ENCODE results near the gene KCNN4.

The KCNN4 gene

GRCh38 chr19:43763473-43763939 is 17.3 kb downstream of the KCNN4 start:
- Histone ChIP-seq H3K9me3 (replicated peaks in 1 of 11) (no peaks in the 10 kb centered on the region), H3K36me3 (peaks cover 17 to 26% (median 19%) of the 10 kb centered on the region in 11 experiments; a peak in 21 of 22 replicates), H4K20me1 (no peaks in the 10 kb centered on the region), H3K4me3 (peak overlapping the region in 2 of 10 experiments; percentile 2 to 25; a peak in 1 of 20 replicates), H3K4me2 (peak overlapping the region; percentile 44 to 97 (median 91)), H3K9ac (peak overlapping the region; percentile 31 to 81 (median 60); a peak in 20 of 22 replicates), H3K27me3 (no peaks in the 10 kb centered on the region), H3K27ac (peak overlapping the region; percentile 56 to 90 (median 85); a peak in 20 of 22 replicates), H3K4me1 (peaks cover 55 to 99% (median 77%) of the 10 kb centered on the region in 10 experiments)
- TF ChIP-seq Cebpa-rat (IDR thresholded peaks at IDR 0.05) = no peak

DNA sequence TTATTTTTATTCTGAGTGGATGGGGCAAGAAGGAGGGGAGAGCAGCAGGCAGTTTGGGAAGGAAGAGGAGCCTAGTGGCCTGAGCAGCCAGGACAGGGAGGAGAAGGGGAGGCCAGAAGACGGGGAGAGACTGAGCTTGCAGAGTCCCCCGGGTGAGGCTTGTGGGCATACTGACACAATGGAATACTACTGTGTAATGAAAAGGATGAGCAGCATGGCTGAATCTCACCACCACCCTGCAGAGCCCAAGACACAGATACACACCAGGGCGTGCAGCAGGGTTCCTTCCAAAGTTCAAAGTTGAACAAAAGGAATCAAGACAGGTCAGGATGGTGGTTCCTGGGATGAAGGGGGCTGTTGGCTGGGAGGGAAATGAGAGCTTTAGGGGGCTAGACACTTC is 18.0 kb downstream of the KCNN4 start:
- Histone ChIP-seq H3K4me1 (peaks cover 62 to 99% (median 77%) of the 10 kb centered on the region in 10 experiments), H3K27me3 (no peaks in the 10 kb centered on the region), H3K9ac (no peak overlapping the region; a peak in 2 of 22 replicates), H3K9me3 (replicated peaks in 1 of 11) (no peaks in the 10 kb centered on the region), H3K4me2 (peak overlapping the region in 8 of 11 experiments; percentile 91 to 97 (median 92); a peak in 15 of 22 replicates), H4K20me1 (no peaks in the 10 kb centered on the region), H3K27ac (peak overlapping the region in 8 of 11 experiments; percentile 76 to 90 (median 87); a peak in 11 of 22 replicates), H3K36me3 (peaks cover 10 to 19% (median 12%) of the 10 kb centered on the region in 11 experiments; a peak in 19 of 22 replicates), H3K4me3 (no peak overlapping the region)
- no peak for TF ChIP-seq Cebpa-rat (IDR thresholded peaks at IDR 0.05)

DNA sequence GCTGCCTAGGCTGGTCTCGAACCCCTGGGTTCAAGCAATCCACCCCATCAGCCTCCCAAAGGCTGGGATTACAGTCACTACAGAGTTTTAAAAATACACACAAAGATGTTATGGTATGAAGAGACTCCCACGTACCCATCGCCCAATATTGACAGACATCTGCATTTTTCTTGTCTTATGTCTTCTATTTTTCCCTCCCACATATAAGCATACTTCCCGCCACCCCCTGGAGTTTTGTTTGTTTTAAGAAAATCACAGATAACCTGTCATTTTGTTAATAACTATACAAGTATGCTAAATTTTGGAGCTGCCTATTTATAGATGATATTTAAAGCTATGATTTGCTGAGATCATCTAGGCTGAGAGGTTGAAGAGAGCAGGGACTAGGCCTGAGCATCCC is 19.8 kb downstream of the KCNN4 start:
- no peaks in the 10 kb centered on the region for H4K20me1 ChIP-seq
- H3K4me3 ChIP-seq = no peak overlapping the region
- peak overlapping the region in 1 of 11 experiments; percentile 1; a peak in 1 of 22 replicates for H3K9ac ChIP-seq
- peaks cover 60 to 99% (median 77%) of the 10 kb centered on the region in 10 experiments for H3K4me1 ChIP-seq
- H3K27me3 ChIP-seq = no peaks in the 10 kb centered on the region
- no peak for TF ChIP-seq Cebpa-rat (IDR thresholded peaks at IDR 0.05)
- peak overlapping the region in 2 of 11 experiments; percentile 32 to 91; a peak in 3 of 22 replicates for H3K4me2 ChIP-seq
- peak overlapping the region in 4 of 11 experiments; percentile 2 to 8 (median 5); a peak in 2 of 22 replicates for H3K27ac ChIP-seq
- H3K9me3 ChIP-seq (replicated peaks in 1 of 11) = no peaks in the 10 kb centered on the region
- peaks cover 0 to 7% (median 0%) of the 10 kb centered on the region in 11 experiments; a peak in 3 of 22 replicates for H3K36me3 ChIP-seq

GRCh38 chr19:43759515-43759914 is 21.3 kb downstream of the KCNN4 start:
- H3K27ac ChIP-seq = peak overlapping the region in 8 of 11 experiments; percentile 21 to 98 (median 52); a peak in 14 of 22 replicates
- peaks cover 0 to 7% (median 0%) of the 10 kb centered on the region in 11 experiments; a peak in 3 of 22 replicates for H3K36me3 ChIP-seq
- TF ChIP-seq Cebpa-rat (IDR thresholded peaks at IDR 0.05) = no peak
- H3K4me1 ChIP-seq = peaks cover 50 to 89% (median 69%) of the 10 kb centered on the region in 10 experiments
- no peaks in the 10 kb centered on the region for H3K27me3 ChIP-seq
- H3K4me3 ChIP-seq = no peak overlapping the region
- H3K4me2 ChIP-seq = peak overlapping the region in 9 of 11 experiments; percentile 27 to 99 (median 47); a peak in 14 of 22 replicates
- 0 out of 22 replicates have a peak overlapping the region, but pooled peaks of 1 of the 11 experiments have one; percentile 17 for H3K9ac ChIP-seq
- no peaks in the 10 kb centered on the region for H3K9me3 ChIP-seq (replicated peaks in 1 of 11)
- no peaks in the 10 kb centered on the region for H4K20me1 ChIP-seq

DNA sequence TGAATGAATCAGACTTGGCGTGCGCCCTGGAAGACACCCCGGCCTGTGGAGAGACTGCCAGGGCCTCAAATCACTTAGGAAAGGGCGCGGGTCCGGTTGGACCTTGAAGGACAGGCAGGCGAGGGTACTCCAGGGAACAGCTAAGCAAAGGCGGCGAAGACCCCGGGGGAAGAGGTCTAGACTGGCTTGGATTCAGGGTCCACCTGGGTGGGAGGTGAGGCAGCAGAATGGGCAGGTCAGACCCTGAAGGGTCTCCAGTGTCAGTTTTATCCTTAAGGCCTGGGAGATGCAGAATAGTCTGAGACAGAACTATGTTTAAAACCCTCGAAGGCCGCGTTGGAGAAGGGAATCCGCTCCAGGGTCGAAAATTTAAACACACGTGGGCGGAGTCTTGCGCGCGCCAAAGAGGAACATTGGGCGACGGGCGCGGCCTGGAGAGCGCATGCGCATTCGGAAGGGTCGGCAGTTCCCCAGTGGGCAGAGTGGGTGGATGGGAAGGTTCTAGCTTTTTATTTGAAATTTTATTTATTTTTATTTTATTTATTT is 25.4 kb downstream of the KCNN4 start:
- H3K4me1 ChIP-seq = peaks cover 52 to 81% (median 69%) of the 10 kb centered on the region in 10 experiments
- TF ChIP-seq Cebpa-rat (IDR thresholded peaks at IDR 0.05) = no peak
- peaks cover 0 to 31% (median 0%) of the 10 kb centered on the region in 11 experiments; a peak in 4 of 22 replicates for H4K20me1 ChIP-seq
- peak overlapping the region; percentile 93 to 99 (median 96) for H3K9ac ChIP-seq
- peaks cover 16 to 30% (median 23%) of the 10 kb centered on the region in 11 experiments for H3K36me3 ChIP-seq
- peak overlapping the region; percentile 86 to 99 (median 97); a peak in 21 of 22 replicates for H3K27ac ChIP-seq
- H3K4me2 ChIP-seq = peak overlapping the region; percentile 92 to 100 (median 97)
- H3K9me3 ChIP-seq (replicated peaks in 1 of 11) = no peaks in the 10 kb centered on the region
- H3K4me3 ChIP-seq = peak overlapping the region; percentile 69 to 87 (median 80)
- H3K27me3 ChIP-seq = no peaks in the 10 kb centered on the region

- Histone ChIP-seq H3K36me3 (peaks cover 23 to 37% (median 30%) of the 10 kb centered on the region in 11 experiments), H4K20me1 (peaks cover 0 to 37% (median 0%) of the 10 kb centered on the region in 11 experiments; a peak in 5 of 22 replicates), H3K4me1 (peaks cover 52 to 81% (median 67%) of the 10 kb centered on the region in 10 experiments), H3K4me3 (peak within 1 kb of the TSS; percentile 69 to 87 (median 80)), H3K9ac (peak within 1 kb of the TSS; percentile 93 to 99 (median 96)), H3K27me3 (no peaks in the 10 kb centered on the region), H3K4me2 (peak within 1 kb of the TSS; percentile 92 to 100 (median 97)), H3K27ac (peak within 1 kb of the TSS; percentile 86 to 99 (median 97)), H3K9me3 (replicated peaks in 1 of 11) (no peaks in the 10 kb centered on the region)
- TF ChIP-seq Cebpa-rat (IDR thresholded peaks at IDR 0.05) = no peak
Measured at GRCh38 chr19:43754503-43755255, 26.1 kb downstream of the KCNN4 start, which contains the start of gene SMG9. Gene SMG9, minus strand, starts transcription at chr19:43754962. Its CDS starts 4,221 bp downstream, at chr19:43750741.

GRCh38 chr19:43754253-43754502 is 26.6 kb downstream of the KCNN4 start:
- H3K4me3 ChIP-seq = peak overlapping the region; percentile 69 to 87 (median 80)
- H3K9me3 ChIP-seq (replicated peaks in 1 of 11) = no peaks in the 10 kb centered on the region
- peaks cover 0 to 42% (median 0%) of the 10 kb centered on the region in 11 experiments; a peak in 5 of 22 replicates for H4K20me1 ChIP-seq
- peak overlapping the region; percentile 92 to 100 (median 97) for H3K4me2 ChIP-seq
- H3K36me3 ChIP-seq = peaks cover 28 to 42% (median 35%) of the 10 kb centered on the region in 11 experiments
- H3K27ac ChIP-seq = peak overlapping the region; percentile 86 to 99 (median 97)
- no peak for TF ChIP-seq Cebpa-rat (IDR thresholded peaks at IDR 0.05)
- H3K27me3 ChIP-seq = no peaks in the 10 kb centered on the region
- H3K4me1 ChIP-seq = peaks cover 47 to 81% (median 65%) of the 10 kb centered on the region in 10 experiments
- H3K9ac ChIP-seq = peak overlapping the region; percentile 93 to 99 (median 96)

DNA sequence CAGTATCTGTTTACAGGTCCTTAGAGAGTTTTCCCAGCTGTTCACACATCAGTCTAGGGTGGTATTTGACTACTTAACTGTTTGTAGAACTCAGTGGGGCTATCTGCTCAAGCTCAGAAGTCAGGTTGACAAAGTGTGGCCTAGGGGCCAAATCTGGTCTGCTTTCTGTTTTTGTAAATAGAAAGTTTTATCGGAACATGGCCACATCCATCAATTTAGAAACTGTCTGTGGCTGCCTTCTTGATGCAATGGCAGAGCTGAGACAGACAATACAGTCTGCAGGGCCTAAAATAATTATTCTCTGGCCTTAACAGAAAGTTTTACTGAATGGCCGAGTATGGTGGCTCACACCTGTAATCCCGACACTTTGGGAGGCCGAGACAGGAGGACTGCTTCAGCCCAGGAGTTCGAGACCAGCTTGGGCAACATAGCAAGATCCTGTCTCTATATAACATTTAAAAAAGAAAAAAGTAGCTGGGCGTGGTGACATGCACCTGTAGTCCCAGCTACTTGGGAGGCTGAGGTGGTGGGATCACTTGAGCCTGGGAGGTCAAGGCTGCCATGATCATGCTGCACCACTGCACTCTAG is 28.4 kb downstream of the KCNN4 start:
- H3K27me3 ChIP-seq = no peaks in the 10 kb centered on the region
- peak overlapping the region; percentile 92 to 100 (median 97); a peak in 20 of 22 replicates for H3K4me2 ChIP-seq
- H3K9me3 ChIP-seq (replicated peaks in 1 of 11) = no peaks in the 10 kb centered on the region
- peak overlapping the region in 2 of 10 experiments; percentile 77 to 81; a peak in 4 of 20 replicates for H3K4me3 ChIP-seq
- peaks cover 0 to 46% (median 5%) of the 10 kb centered on the region in 11 experiments; a peak in 5 of 22 replicates for H4K20me1 ChIP-seq
- H3K9ac ChIP-seq = peak overlapping the region in 8 of 11 experiments; percentile 93 to 99 (median 95); a peak in 10 of 22 replicates
- no peak for TF ChIP-seq Cebpa-rat (IDR thresholded peaks at IDR 0.05)
- peaks cover 44 to 81% (median 65%) of the 10 kb centered on the region in 10 experiments for H3K4me1 ChIP-seq
- peaks cover 46 to 60% (median 53%) of the 10 kb centered on the region in 11 experiments for H3K36me3 ChIP-seq
- peak overlapping the region in 7 of 11 experiments; percentile 86 to 98 (median 97); a peak in 7 of 22 replicates for H3K27ac ChIP-seq

All from BLaER1 treated with 17β-estradiol and CSF1 and Interleukin-3, amounts not matched to agents 10 nM and 100 nM (cell line).